HCT116 (cell line): ENCODE results near the gene DNAJC3. TPM values are rescaled to one million over a fixed set of nuclear protein-coding genes. Genes with fewer than 3 reads are reported as not detected.

Experiments
- ATAC-seq: fragments of 200-7000 bp; cut with Tn5 transposase; 2 replicates; pipeline ENCODE4 v1.9.1; 2020; ENCODE audit warnings: mild to moderate bottlenecking, moderate library complexity
- BruUV-seq: library from RNA; stranded (reverse); fragments of 400-500 nt; replicated peaks from 2 replicates; lab custom pipeline; 2021; lab: Mats Ljungman, UMichigan
- CTCF ChIA-PET: fragments of 300-600 bp; sonication (Branson Sonifier 250); formaldehyde crosslinking; loops from one replicate; lab custom pipeline; 2021; ENCODE audit warnings: antibody characterized with exemption; lab: Charles Lee
- POLR2A ChIA-PET: fragments of 300-600, 350-600 bp; sonication (Branson Sonifier 250); formaldehyde crosslinking; loops from one replicate; lab custom pipeline; 2021; ENCODE audit warnings: antibody characterized with exemption; lab: Charles Lee
- RAD21 ChIA-PET, 2 experiments: fragments of 300-600 bp; sonication (Branson Sonifier 250); formaldehyde crosslinking; loops; one replicate each; lab custom pipeline; 2023; ENCODE audit warnings: low total read pairs in 2 of 2; ENCODE audit not compliant: uncharacterized antibody in 2 of 2, unreplicated experiment in 2 of 2, low non-redundant PET in 1 of 2; lab: Charles Lee
- DNase-seq: peaks from one replicate; pipeline ENCODE4 v3.0.0-alpha.2; 2010; ENCODE audit warnings: low read depth, low spot score
- H2AFZ ChIP-seq: fragments of 200-600 bp; shearing (Covaris generic), sonication (generic); 2 replicates; pipeline ENCODE4 v1.6.1; 2017; ENCODE audit warnings: low read depth, mixed run types, mixed read lengths, antibody characterized with exemption, low read length; ENCODE audit not compliant: poor library complexity, severe bottlenecking
- H3K27ac ChIP-seq: 2 replicates; pipeline ENCODE4 v1.5.1; 2012; ENCODE audit warnings: low read depth, low read length
- H3K27me3 ChIP-seq: fragments of 200-600 bp; sonication (generic); 2 replicates; pipeline ENCODE4 v1.6.1; 2016; ENCODE audit warnings: mixed run types, low read length, mixed read lengths; ENCODE audit not compliant: insufficient read depth
- H3K36me3 ChIP-seq, 2 experiments: fragments of 200-500 bp in 1 of 2; fragments of 200-600 bp in 1 of 2; sonication (Bioruptor generic) in 1 of 2; sonication (generic) in 1 of 2; 2 replicates each; pipeline versions ENCODE4 v1.5.1 to v1.6.1; 2014 to 2016; ENCODE audit warnings: low read length in 2 of 2, inconsistent platforms in 1 of 2, mixed read lengths in 1 of 2, mixed run types in 1 of 2; ENCODE audit not compliant: insufficient read depth in 2 of 2, control insufficient read depth in 1 of 2
- H3K4me1 ChIP-seq, 2 experiments: fragments of 200-600 bp in 1 of 2; sonication (generic) in 1 of 2; 2 replicates each; pipeline versions ENCODE4 v1.5.1 to v1.6.1; 2012 to 2017; ENCODE audit warnings: low read length in 2 of 2, inconsistent platforms in 1 of 2, mild to moderate bottlenecking in 1 of 2, mixed read lengths in 1 of 2, mixed run types in 1 of 2, moderate library complexity in 1 of 2; ENCODE audit not compliant: insufficient read depth in 2 of 2, control insufficient read depth in 1 of 2
- H3K4me2 ChIP-seq: fragments of 200-600 bp; sonication (generic); 2 replicates; pipeline ENCODE4 v1.6.1; 2017; ENCODE audit warnings: mixed run types, low read length, mixed read lengths
- H3K4me3 ChIP-seq, 2 experiments: fragments of 200-600 bp in 1 of 2; sonication (generic) in 1 of 2; replicated peaks in 1 of 2; 2 replicates each; pipeline ENCODE4 v1.5.1; 2011 to 2016; ENCODE audit warnings: low read length in 2 of 2, control low read depth in 1 of 2, low read depth in 1 of 2, mild to moderate bottlenecking in 1 of 2, mixed read lengths in 1 of 2, mixed run types in 1 of 2
- H3K79me2 ChIP-seq: fragments of 200-600 bp; sonication (generic); 2 replicates; pipeline ENCODE4 v1.6.1; 2017; ENCODE audit warnings: mild to moderate bottlenecking, mixed run types, low read length, moderate library complexity, mixed read lengths; ENCODE audit not compliant: insufficient read depth
- H3K9ac ChIP-seq: fragments of 200-600 bp; sonication (generic); 2 replicates; pipeline ENCODE4 v1.6.1; 2016; ENCODE audit warnings: low read length, mixed read lengths
- H3K9me2 ChIP-seq: fragments of 200-600 bp; sonication (generic), shearing (Covaris generic); 2 replicates; pipeline ENCODE4 v1.6.1; 2017; ENCODE audit warnings: mixed run types, mild to moderate bottlenecking, moderate library complexity; ENCODE audit not compliant: insufficient read depth
- H3K9me3 ChIP-seq, 2 experiments: fragments of 200-500 bp in 1 of 2; fragments of 200-600 bp in 1 of 2; sonication (Bioruptor generic) in 1 of 2; sonication (generic) in 1 of 2; 2 replicates each; pipeline ENCODE4 v1.6.1; 2014 to 2017; ENCODE audit warnings: low read length in 2 of 2, mixed read lengths in 2 of 2, inconsistent platforms in 1 of 2, low read depth in 1 of 2, mild to moderate bottlenecking in 1 of 2, mixed run types in 1 of 2, moderate library complexity in 1 of 2; ENCODE audit not compliant: control insufficient read depth in 1 of 2, insufficient read depth in 1 of 2
- H4K20me1 ChIP-seq: fragments of 200-600 bp; sonication (generic), shearing (Covaris generic); 2 replicates; pipeline ENCODE4 v1.6.1; 2017; ENCODE audit warnings: mixed run types, mild to moderate bottlenecking, moderate library complexity; ENCODE audit not compliant: insufficient read depth
- EGR1 ChIP-seq: IDR thresholded peaks from 2 replicates; pipeline ENCODE4 v1.6.1; 2012; ENCODE audit warnings: low read depth
- ELF1 ChIP-seq: IDR thresholded peaks from 2 replicates; pipeline ENCODE4 v1.6.1; 2012; ENCODE audit warnings: low read depth, borderline replicate concordance
- EZH2phosphoT487 ChIP-seq: fragments of 200-600 bp; IDR thresholded peaks from 2 replicates; pipeline ENCODE4 v1.6.1; 2018; ENCODE audit warnings: antibody characterized with exemption, borderline replicate concordance
- FOSL1 ChIP-seq: IDR thresholded peaks from 2 replicates; pipeline ENCODE4 v1.6.1; 2012; ENCODE audit warnings: low read depth
- JUND ChIP-seq: IDR thresholded peaks from 2 replicates; pipeline ENCODE4 v1.6.1; 2012
- POLR2AphosphoS5 ChIP-seq: IDR thresholded peaks from 2 replicates; pipeline ENCODE4 v1.6.1; 2011; ENCODE audit warnings: mild to moderate bottlenecking, low read depth, low read length, moderate library complexity
- RAD21 ChIP-seq: IDR thresholded peaks from 2 replicates; pipeline ENCODE4 v1.6.1; 2012; ENCODE audit warnings: low read depth, mild to moderate bottlenecking
- SRF ChIP-seq: IDR thresholded peaks from 2 replicates; pipeline ENCODE4 v1.6.1; 2012; ENCODE audit warnings: low read depth
- TCF7L2 ChIP-seq: IDR thresholded peaks from 2 replicates; pipeline ENCODE4 v1.7.0; 2011; ENCODE audit warnings: borderline replicate concordance, inconsistent platforms; ENCODE audit not compliant: insufficient read depth, insufficient read length; ENCODE audit errors: extremely low read depth
- ZFX ChIP-seq: fragments of 450-650 bp; IDR thresholded peaks from 2 replicates; pipeline ENCODE4 v1.6.1; 2017
- ZNF274 ChIP-seq: fragments of 200-500 bp; sonication (Bioruptor generic); IDR thresholded peaks from 2 replicates; pipeline ENCODE4 v1.6.1; 2014; ENCODE audit warnings: mild to moderate bottlenecking, low read depth, low read length, inconsistent platforms
- intact Hi-C: fragments of 100-400 bp; cut with micrococcal nuclease; formaldehyde crosslinking; loops from 2 replicates; pipeline ENCODE4 v1.10.0; 2022
- total RNA-seq: library from RNA; stranded (reverse); gene quantifications from one replicate; pipeline ENCODE4 v1.2.1, GENCODE V29; 2021; ENCODE audit not compliant: unreplicated experiment
- TF ChIP-seq, protein P1 (sequence below): IDR thresholded peaks from 2 replicates; pipeline ENCODE4 v1.6.1; 2012
- TF ChIP-seq, protein P2 (sequence below): IDR thresholded peaks from 2 replicates; pipeline ENCODE4 v1.6.1; 2012; ENCODE audit warnings: low read depth

The DNAJC3 gene
- total RNA-seq, 1 experiment from 2014 or later, result 28.5 TPM

DNA sequence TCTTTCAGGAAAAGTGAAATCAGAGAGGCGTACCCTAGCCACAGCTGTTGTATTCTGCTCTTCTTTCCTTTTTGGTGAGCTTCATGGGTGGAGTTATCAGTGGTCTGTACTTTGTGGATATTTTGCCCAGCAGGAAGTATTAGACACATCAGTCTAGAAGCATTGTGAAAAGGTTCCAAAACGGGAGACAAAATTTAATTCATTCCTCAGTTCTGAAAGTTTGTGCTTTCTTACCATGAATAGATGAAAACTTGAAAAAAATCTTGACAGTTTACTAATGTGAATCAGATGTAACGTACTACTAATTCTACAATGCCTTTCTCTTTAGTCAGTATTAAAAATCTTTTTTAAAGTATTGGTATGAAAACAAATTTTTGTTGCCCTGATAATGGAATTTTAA is 116.8 kb downstream of the DNAJC3 start:
- CTCF ChIA-PET, result no interaction called here
- no peak overlapping the region for H3K27ac ChIP-seq
- RAD21 ChIA-PET, result no interaction called here
- POLR2A ChIA-PET, result no interaction called here
- H3K79me2 ChIP-seq, result no peaks in the 10 kb centered on the region
- no peak overlapping the region for H2AFZ ChIP-seq
- no peak for TF ChIP-seq TCF7L2
- TF ChIP-seq EGR1, result no peak
- TF ChIP-seq ELF1, result no peak
- TF ChIP-seq RAD21, result no peak
- no peak for TF ChIP-seq SRF
- no peak for TF ChIP-seq EZH2phosphoT487
- TF ChIP-seq ZFX, result no peak
- no peak for TF ChIP-seq FOSL1
- TF ChIP-seq, protein P1, sequence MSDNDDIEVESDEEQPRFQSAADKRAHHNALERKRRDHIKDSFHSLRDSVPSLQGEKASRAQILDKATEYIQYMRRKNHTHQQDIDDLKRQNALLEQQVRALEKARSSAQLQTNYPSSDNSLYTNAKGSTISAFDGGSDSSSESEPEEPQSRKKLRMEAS, result no peak
- no peak for TF ChIP-seq ZNF274
- TF ChIP-seq, all 23 proteins: peak for 0
- H3K27me3 ChIP-seq, result no peaks in the 10 kb centered on the region
- no peak overlapping the region for H3K9ac ChIP-seq
- H3K4me1 ChIP-seq, result no peaks in the 10 kb centered on the region
- intact Hi-C loops, result no loop called here
- peaks cover 0 to 3% of the 10 kb centered on the region in 2 experiments; a peak in 1 of 4 replicates for H3K36me3 ChIP-seq
- DNase-seq, result no peak
- no peaks in the 10 kb centered on the region for H3K9me3 ChIP-seq
- no peaks in the 10 kb centered on the region for H4K20me1 ChIP-seq
- no peak overlapping the region for H3K4me3 ChIP-seq
- no peak overlapping the region for H3K4me2 ChIP-seq
- no peak for ATAC-seq
- BruUV-seq, result no TSS peak
- H3K9me2 ChIP-seq, result no peaks in the 10 kb centered on the region

DNA sequence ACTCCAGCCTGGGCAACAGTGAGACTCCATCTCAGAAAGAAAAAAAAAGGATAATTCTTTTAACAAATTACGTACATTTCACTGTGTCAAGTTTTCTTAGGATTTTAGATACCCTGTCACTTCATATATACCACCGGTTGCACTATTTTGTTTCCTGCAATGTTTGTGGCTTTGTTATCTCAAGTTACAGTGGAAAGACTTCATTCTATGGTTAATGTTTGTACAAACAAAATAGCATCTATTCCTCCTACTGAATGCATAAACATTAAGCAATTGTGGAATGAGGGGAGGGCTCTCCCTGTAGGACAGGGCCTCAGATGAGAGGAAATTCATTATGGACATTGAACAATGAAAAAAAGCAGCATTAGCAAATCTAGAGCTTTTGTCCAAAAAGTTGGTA is 120.1 kb downstream of the DNAJC3 start:
- no peaks in the 10 kb centered on the region for H4K20me1 ChIP-seq
- ATAC-seq (no peak), DNase-seq (no peak)
- no TSS peak for BruUV-seq
- no peak overlapping the region for H3K4me3 ChIP-seq
- POLR2A ChIA-PET, result no interaction called here
- no peaks in the 10 kb centered on the region for H3K9me2 ChIP-seq
- CTCF ChIA-PET, result no interaction called here
- intact Hi-C loops, result no loop called here
- RAD21 ChIA-PET, result no interaction called here
- H3K36me3 ChIP-seq, result peaks cover 0 to 3% of the 10 kb centered on the region in 2 experiments; a peak in 1 of 4 replicates
- H3K9me3 ChIP-seq, result no peaks in the 10 kb centered on the region
- no peak overlapping the region for H3K9ac ChIP-seq
- H3K4me2 ChIP-seq, result no peak overlapping the region
- no peaks in the 10 kb centered on the region for H3K79me2 ChIP-seq
- H3K27me3 ChIP-seq, result no peaks in the 10 kb centered on the region
- H3K27ac ChIP-seq, result no peak overlapping the region
- TF ChIP-seq JUND (no peak), POLR2AphosphoS5 (no peak)
- TF ChIP-seq, protein P2, sequence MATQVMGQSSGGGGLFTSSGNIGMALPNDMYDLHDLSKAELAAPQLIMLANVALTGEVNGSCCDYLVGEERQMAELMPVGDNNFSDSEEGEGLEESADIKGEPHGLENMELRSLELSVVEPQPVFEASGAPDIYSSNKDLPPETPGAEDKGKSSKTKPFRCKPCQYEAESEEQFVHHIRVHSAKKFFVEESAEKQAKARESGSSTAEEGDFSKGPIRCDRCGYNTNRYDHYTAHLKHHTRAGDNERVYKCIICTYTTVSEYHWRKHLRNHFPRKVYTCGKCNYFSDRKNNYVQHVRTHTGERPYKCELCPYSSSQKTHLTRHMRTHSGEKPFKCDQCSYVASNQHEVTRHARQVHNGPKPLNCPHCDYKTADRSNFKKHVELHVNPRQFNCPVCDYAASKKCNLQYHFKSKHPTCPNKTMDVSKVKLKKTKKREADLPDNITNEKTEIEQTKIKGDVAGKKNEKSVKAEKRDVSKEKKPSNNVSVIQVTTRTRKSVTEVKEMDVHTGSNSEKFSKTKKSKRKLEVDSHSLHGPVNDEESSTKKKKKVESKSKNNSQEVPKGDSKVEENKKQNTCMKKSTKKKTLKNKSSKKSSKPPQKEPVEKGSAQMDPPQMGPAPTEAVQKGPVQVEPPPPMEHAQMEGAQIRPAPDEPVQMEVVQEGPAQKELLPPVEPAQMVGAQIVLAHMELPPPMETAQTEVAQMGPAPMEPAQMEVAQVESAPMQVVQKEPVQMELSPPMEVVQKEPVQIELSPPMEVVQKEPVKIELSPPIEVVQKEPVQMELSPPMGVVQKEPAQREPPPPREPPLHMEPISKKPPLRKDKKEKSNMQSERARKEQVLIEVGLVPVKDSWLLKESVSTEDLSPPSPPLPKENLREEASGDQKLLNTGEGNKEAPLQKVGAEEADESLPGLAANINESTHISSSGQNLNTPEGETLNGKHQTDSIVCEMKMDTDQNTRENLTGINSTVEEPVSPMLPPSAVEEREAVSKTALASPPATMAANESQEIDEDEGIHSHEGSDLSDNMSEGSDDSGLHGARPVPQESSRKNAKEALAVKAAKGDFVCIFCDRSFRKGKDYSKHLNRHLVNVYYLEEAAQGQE, result no peak
- H2AFZ ChIP-seq, result no peak overlapping the region
- H3K4me1 ChIP-seq, result no peaks in the 10 kb centered on the region
